ENCODE measurements around the gene IFIT3.

The IFIT3 gene

GRCh38 chr10:89355394-89355931 lies 27.7 kb downstream of the IFIT3 start:
- TF ChIP-seq Cebpa-rat (IDR thresholded peaks at IDR 0.05) = no peak
- Histone ChIP-seq H3K9ac (no peak overlapping the region), H3K9me3 (peaks cover 9% of the 10 kb centered on the region), H3K4me1 (peaks cover 9% of the 10 kb centered on the region; the same call in 1 of the 2 replicates), H3K4me3 (no peak overlapping the region), H3K27me3 (no peaks in the 10 kb centered on the region), H3K36me3 (no peaks in the 10 kb centered on the region), H3K4me2 (no peak overlapping the region), H4K20me1 (no peaks in the 10 kb centered on the region), H3K27ac (no peak overlapping the region)

- Histone ChIP-seq H3K36me3 (no peaks in the 10 kb centered on the region), H4K20me1 (no peaks in the 10 kb centered on the region), H3K9me3 (peaks cover 9% of the 10 kb centered on the region), H3K27ac (no peak overlapping the region), H3K4me2 (no peak overlapping the region), H3K27me3 (no peaks in the 10 kb centered on the region), H3K9ac (no peak overlapping the region), H3K4me3 (no peak overlapping the region), H3K4me1 (no peaks in the 10 kb centered on the region)
- TF ChIP-seq Cebpa-rat (IDR thresholded peaks at IDR 0.05) = no peak
Measured at GRCh38 chr10:89357096-89357495, 29.3 kb downstream of the IFIT3 start.

GRCh38 chr10:89357975-89358374 lies 30.2 kb downstream of the IFIT3 start:
- Histone ChIP-seq H3K36me3 (no peaks in the 10 kb centered on the region), H3K9me3 (peaks cover 7% of the 10 kb centered on the region), H3K4me3 (no peak overlapping the region), H3K27ac (no peak overlapping the region), H3K4me1 (no peaks in the 10 kb centered on the region), H3K27me3 (no peaks in the 10 kb centered on the region), H3K4me2 (no peak overlapping the region), H4K20me1 (no peaks in the 10 kb centered on the region), H3K9ac (no peak overlapping the region)
- TF ChIP-seq Cebpa-rat (IDR thresholded peaks at IDR 0.05) = no peak

GRCh38 chr10:89360157-89360556 lies 32.4 kb downstream of the IFIT3 start:
- H3K9ac ChIP-seq = no peak overlapping the region
- no peaks in the 10 kb centered on the region for H3K9me3 ChIP-seq
- H4K20me1 ChIP-seq = no peaks in the 10 kb centered on the region
- H3K36me3 ChIP-seq = no peaks in the 10 kb centered on the region
- no peak for TF ChIP-seq Cebpa-rat (IDR thresholded peaks at IDR 0.05)
- no peak overlapping the region for H3K4me2 ChIP-seq
- H3K4me3 ChIP-seq = no peak overlapping the region
- H3K4me1 ChIP-seq = no peaks in the 10 kb centered on the region
- H3K27me3 ChIP-seq = no peaks in the 10 kb centered on the region
- H3K27ac ChIP-seq = no peak overlapping the region

- Histone ChIP-seq H3K9me3 (no peaks in the 10 kb centered on the region), H3K4me2 (no peak overlapping the region), H4K20me1 (no peaks in the 10 kb centered on the region), H3K36me3 (no peaks in the 10 kb centered on the region), H3K4me1 (no peaks in the 10 kb centered on the region), H3K27ac (no peak overlapping the region), H3K9ac (no peak overlapping the region), H3K4me3 (no peak overlapping the region), H3K27me3 (no peaks in the 10 kb centered on the region)
- TF ChIP-seq Cebpa-rat (IDR thresholded peaks at IDR 0.05) = no peak
Measured at GRCh38 chr10:89362929-89363328, 35.1 kb downstream of the IFIT3 start.

GRCh38 chr10:89363729-89364442 lies 36.1 kb downstream of the IFIT3 start:
- no peaks in the 10 kb centered on the region for H3K36me3 ChIP-seq
- H3K4me1 ChIP-seq = no peaks in the 10 kb centered on the region
- TF ChIP-seq Cebpa-rat (IDR thresholded peaks at IDR 0.05) = no peak
- H3K9me3 ChIP-seq = no peaks in the 10 kb centered on the region
- H3K4me3 ChIP-seq = no peak overlapping the region
- H3K27ac ChIP-seq = no peak overlapping the region
- H3K27me3 ChIP-seq = no peaks in the 10 kb centered on the region
- H4K20me1 ChIP-seq = no peaks in the 10 kb centered on the region
- no peak overlapping the region for H3K9ac ChIP-seq
- no peak overlapping the region for H3K4me2 ChIP-seq

GRCh38 chr10:89364531-89364930 lies 36.7 kb downstream of the IFIT3 start:
- H3K4me1 ChIP-seq = no peaks in the 10 kb centered on the region
- TF ChIP-seq Cebpa-rat (IDR thresholded peaks at IDR 0.05) = no peak
- H3K4me2 ChIP-seq = no peak overlapping the region
- no peaks in the 10 kb centered on the region for H4K20me1 ChIP-seq
- H3K4me3 ChIP-seq = no peak overlapping the region
- no peaks in the 10 kb centered on the region for H3K36me3 ChIP-seq
- no peaks in the 10 kb centered on the region for H3K9me3 ChIP-seq
- H3K27ac ChIP-seq = no peak overlapping the region
- H3K27me3 ChIP-seq = no peaks in the 10 kb centered on the region
- H3K9ac ChIP-seq = no peak overlapping the region

GRCh38 chr10:89367529-89367928 lies 39.7 kb downstream of the IFIT3 start:
- Histone ChIP-seq H3K4me3 (no peak overlapping the region), H3K9ac (no peak overlapping the region), H3K27ac (no peak overlapping the region), H3K9me3 (no peaks in the 10 kb centered on the region), H3K4me2 (no peak overlapping the region), H3K36me3 (no peaks in the 10 kb centered on the region), H3K27me3 (no peaks in the 10 kb centered on the region), H4K20me1 (no peaks in the 10 kb centered on the region), H3K4me1 (no peaks in the 10 kb centered on the region)
- no peak for TF ChIP-seq Cebpa-rat (IDR thresholded peaks at IDR 0.05)

- Histone ChIP-seq H3K9ac (no peak overlapping the region), H3K4me3 (no peak overlapping the region), H3K4me1 (no peaks in the 10 kb centered on the region), H3K9me3 (no peaks in the 10 kb centered on the region), H3K36me3 (no peaks in the 10 kb centered on the region), H3K4me2 (no peak overlapping the region), H3K27me3 (no peaks in the 10 kb centered on the region), H4K20me1 (no peaks in the 10 kb centered on the region), H3K27ac (no peak overlapping the region)
- TF ChIP-seq Cebpa-rat (IDR thresholded peaks at IDR 0.05) = no peak
Measured at GRCh38 chr10:89368129-89368528, 40.3 kb downstream of the IFIT3 start.

- H3K36me3 ChIP-seq = no peaks in the 10 kb centered on the region
- H3K4me2 ChIP-seq = no peak overlapping the region
- H3K9me3 ChIP-seq = no peaks in the 10 kb centered on the region
- no peaks in the 10 kb centered on the region for H3K27me3 ChIP-seq
- H3K4me1 ChIP-seq = no peaks in the 10 kb centered on the region
- H4K20me1 ChIP-seq = no peaks in the 10 kb centered on the region
- no peak overlapping the region for H3K27ac ChIP-seq
- H3K9ac ChIP-seq = no peak overlapping the region
- no peak for TF ChIP-seq Cebpa-rat (IDR thresholded peaks at IDR 0.05)
- no peak overlapping the region for H3K4me3 ChIP-seq
Measured at GRCh38 chr10:89369156-89370105, 41.6 kb downstream of the IFIT3 start.
